GM19438 (cell line): Measurements from ENCODE around the gene SLC35C1.
"Not testable (repeated sequence)": the region's sequence is repeated elsewhere in the genome, so short reads cannot be mapped to it uniquely, and the experiment has no call there.

Experiments used
- ATAC-seq: cut with Tn5 transposase; IDR thresholded peaks from one replicate; pipeline ENCODE4 v1.9.1; 2021; ENCODE audit warnings: low read depth; ENCODE audit not compliant: unreplicated experiment

Gene SLC35C1

DNA sequence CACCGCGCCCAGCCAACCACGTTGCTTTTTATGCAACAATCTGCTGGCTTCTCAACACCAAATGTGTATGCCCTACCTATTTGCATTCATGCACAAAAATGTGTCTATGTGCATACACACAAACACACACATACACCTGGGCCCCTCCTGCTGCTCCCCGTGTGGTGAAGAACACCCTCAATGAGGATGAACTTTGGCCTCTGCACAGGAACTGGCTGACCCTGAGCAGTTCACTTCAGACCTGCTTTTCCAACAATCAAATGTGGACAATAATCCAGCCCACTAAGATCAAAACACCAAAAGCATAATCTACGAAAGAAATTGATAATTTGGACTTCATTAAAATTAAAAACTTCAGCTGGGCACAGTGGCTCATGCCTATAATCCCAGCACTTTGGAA lies 25.3 kb upstream of the SLC35C1 start:
- no peak for ATAC-seq

DNA sequence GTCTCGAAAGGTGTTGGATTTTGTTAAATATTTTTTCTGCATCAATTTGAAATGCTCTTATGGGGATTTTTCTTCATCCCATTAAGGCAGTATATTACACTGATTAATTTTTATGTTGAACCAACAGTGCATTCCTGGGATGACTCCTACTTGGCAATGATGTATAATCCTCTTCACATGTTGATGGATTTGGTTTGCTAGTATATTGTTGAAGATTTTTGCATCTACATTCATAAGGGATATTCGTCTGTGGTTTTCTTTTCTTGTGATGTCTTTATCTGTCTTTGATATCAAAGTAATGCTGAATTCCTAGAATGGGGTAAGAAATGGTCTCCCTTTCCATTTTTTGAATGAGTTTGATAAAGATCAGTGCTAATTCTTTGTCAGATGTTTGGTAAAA lies 18.7 kb upstream of the SLC35C1 start:
- no peak for ATAC-seq

DNA sequence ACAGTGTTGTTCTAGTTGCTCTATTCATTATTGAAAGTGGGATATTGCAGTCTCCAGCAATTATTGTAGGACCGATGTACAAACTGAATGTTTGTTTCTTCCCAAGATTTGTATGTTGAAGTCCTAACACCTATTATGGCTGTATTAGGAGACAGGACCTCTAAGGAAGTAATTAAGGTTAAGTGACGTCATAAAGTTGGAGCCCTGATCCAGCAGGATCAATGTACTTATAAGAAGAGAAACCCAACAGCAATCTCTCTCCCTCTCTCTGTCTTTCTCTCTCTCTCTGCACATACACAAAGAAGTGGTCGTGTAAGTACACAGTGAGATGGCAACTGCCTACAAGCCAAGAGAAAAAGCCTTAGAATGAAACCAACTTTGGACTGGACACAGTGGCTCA lies 16.1 kb upstream of the SLC35C1 start:
- no peak for ATAC-seq

- ATAC-seq: no peak
Measured at GRCh38 chr11:45791524-45791923, 13.4 kb upstream of the SLC35C1 start.

- no peak for ATAC-seq
Measured at GRCh38 chr11:45794169-45794568, 10.8 kb upstream of the SLC35C1 start.

DNA sequence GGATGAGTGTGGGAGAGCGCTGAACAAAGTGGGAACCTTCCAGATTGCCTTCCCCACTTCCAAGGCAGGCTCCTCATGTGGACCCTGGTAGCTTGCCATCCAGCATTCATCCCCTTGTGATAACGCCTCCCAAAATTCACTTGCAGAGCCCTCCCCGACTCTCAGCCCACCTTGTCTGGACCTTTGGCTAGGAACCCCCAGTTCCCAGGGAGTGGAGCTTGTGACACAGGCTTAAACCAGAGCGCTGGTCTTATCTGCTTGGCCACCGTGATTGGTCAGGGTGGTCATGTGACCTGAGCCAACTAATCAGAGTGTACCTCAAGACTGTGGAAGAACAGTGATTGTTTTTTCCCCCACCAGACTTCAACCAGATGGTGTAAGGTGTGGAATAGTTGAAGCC lies 9.6 kb upstream of the SLC35C1 start:
- ATAC-seq: no peak

DNA sequence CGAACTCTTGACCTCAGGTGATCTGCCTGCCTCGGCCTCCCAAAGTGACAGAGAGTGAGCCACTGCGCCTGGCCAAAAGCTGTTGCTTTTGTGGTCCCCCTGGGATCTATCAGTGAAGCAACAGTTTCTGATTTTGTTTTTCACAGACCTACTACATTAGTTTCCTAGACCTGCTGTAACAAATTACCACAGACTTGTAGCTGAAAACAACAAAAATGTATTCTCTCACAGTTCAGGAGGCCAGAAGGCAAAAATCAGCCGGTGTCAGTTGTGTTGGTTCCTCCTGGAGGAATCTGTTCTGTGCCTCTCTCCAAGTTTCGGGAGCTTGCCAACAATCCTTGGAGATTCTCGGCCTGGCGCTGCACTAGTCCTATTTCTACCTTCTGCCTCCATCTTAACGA lies 8.5 kb upstream of the SLC35C1 start:
- ATAC-seq: no peak

DNA sequence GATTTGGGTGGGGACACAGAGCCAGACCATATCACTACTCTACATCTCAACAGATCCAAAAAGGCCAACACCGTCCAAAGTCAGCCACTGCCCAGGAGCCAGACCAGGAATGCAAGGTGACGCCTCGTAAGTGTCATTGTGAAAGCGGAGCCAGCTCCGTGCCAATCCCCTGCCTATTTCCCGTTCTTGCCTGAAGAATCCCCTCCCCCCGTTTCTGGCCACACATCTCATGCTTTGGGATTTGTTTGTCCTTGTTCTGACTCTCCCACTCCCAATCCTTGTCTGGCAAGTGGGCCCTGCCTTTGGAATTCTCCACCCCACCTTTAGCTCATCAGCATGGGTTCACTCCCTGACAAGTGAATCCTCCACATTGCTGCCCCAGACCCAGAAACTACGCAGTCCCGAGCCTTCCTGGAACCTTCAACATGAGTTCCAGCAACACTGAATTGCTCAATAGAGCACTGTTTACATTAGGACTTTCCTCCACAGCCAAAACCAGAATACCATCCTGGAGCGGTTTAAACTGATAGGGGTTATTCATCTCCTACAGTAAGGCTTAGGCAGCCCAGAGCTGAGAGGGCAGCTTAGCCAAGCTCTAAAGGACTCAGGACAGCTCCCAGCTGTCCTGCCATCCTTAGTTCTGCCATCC lies 6.0 kb upstream of the SLC35C1 start:
- ATAC-seq: no peak

DNA sequence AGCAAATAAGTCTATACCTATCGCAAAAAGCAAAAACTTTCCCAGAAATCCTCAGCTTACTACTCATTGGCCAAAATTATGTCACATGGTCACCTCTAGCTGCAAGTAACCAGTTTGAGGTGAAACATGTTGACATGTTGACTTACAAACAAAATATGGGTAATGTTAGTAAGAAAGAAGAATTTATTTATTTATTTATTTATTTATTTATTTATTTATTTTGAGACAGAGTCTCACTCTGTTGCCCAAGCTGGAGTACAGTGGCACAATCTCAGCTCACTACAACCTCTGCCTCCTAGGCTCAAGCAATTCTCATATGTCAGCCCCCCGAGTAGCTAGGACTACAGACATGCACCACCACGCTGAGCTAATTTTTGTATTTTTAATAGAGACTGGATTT lies 5.4 kb upstream of the SLC35C1 start:
- no peak for ATAC-seq

DNA sequence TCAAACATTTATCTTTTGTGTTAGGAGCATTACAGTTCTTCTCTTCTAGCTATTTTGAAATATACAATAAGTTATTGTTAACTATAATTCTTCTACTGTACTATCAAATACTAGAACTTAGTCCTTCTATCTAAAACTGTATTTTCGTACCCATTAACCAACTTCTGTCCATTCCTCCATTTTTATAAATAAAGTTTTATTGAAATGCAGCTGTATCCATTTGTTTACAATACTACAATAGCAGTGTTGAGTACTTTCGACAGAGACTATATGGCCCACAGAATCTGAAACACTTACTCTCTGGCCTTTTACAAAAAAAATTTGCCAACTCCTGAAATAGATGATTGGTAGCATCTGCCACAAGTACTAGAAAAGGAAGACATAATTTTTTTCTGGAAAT lies 4.7 kb upstream of the SLC35C1 start:
- ATAC-seq: no peak

DNA sequence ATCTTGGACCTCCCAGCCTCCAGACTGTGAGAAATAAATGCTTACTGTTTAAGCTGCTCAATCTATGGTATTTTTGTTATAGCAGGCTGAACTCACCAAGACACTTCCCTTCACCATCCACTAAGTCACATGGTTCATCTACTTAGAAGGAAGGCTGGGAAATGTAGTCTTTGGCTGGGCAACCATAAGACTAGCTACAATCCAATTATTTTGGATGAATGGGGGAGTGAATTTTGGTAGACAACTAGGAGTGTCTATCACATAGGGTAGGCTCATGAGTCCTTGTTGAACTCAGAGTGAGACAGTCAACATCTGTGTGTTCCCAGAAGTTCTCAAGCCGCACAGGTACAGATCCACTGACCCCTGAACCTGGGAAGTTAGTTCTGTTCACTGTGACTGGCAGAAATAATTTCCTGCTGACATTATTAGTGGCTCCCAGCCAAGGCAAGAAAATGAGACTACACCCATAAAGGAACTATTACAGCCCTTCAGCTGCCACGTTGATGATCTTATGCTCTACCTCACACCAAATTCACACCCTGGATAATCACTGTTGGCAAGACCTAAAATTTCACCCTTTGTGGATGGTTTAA lies 3.1 kb upstream of the SLC35C1 start:
- no peak for ATAC-seq

GRCh38 chr11:45802531-45803317 lies 2.2 kb upstream of the SLC35C1 start:
- ATAC-seq: no peak

GRCh38 chr11:45803971-45804760 lies 783 bp upstream of the SLC35C1 start:
- ATAC-seq: peak; percentile 44

GRCh38 chr11:45805305-45806071 lies 539 bp downstream of the SLC35C1 start:
- ATAC-seq: peak; percentile 23

DNA sequence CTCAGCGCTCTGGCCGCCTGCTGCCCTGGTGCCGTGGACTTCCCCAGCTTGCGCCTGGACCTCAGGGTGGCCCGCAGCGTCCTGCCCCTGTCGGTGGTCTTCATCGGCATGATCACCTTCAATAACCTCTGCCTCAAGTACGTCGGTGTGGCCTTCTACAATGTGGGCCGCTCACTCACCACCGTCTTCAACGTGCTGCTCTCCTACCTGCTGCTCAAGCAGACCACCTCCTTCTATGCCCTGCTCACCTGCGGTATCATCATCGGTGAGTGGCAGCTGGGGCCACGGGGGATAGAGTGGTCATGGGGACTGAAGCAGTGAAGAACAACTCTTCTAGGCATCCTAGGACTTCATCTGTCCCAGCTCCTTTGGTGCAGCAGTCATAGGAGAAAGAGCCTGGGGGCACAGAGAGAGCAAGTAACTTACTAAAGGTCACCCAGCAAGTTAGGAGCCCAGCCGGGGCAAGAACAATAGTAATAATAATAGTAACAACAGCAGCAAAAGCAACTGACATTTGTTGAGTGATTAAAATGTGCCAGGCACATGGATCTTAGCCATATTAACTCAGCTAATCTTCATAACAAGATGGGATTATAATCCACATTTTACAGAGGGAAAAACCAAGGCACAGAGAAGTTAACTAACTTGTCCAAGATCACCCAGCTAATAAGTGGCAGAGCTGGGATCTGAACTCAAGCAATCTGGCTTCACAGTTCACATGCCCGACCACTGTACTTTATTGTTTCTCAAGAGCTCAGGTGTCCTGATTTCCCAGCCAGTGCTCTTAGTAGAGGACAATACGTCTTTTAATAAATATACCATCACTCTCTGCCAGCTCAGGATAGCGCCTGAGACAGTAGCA lies 1.4 kb downstream of the SLC35C1 start:
- ATAC-seq: no peak

GRCh38 chr11:45806937-45807791 lies 2.2 kb downstream of the SLC35C1 start:
- no peak for ATAC-seq

- no peak for ATAC-seq
Measured at GRCh38 chr11:45807792-45808238, 2.9 kb downstream of the SLC35C1 start.

GRCh38 chr11:45808427-45808826 lies 3.5 kb downstream of the SLC35C1 start:
- ATAC-seq: not testable (repeated sequence)
